ENCODE results near the gene KITLG. TPM values are rescaled to one million over a fixed set of nuclear protein-coding genes. Genes with fewer than 3 reads are reported as not detected.
"Not testable (repeated sequence)": the region's sequence is repeated elsewhere in the genome, so short reads cannot be mapped to it uniquely, and the experiment has no call there.

KITLG gene
- total RNA-seq, 2 donors from 2014 or later: 4.4 to 4.9 TPM

- no peak overlapping the region for H3K4me3 ChIP-seq
- intact Hi-C loops (cut with DNase I): no loop called here
- no peak for TF ChIP-seq CTCF (IDR thresholded peaks at IDR 0.05)
- no peak for TF ChIP-seq POLR2A (IDR thresholded peaks at IDR 0.05)
- no peak overlapping the region for H3K27ac ChIP-seq
- H3K4me1 ChIP-seq: peaks cover 39% of the 10 kb centered on the region
- no peaks in the 10 kb centered on the region for H3K27me3 ChIP-seq
- no peaks in the 10 kb centered on the region for H3K36me3 ChIP-seq (replicated peaks in 1 of 2; ENCODE audit: insufficient read depth in 1 of 2, low read depth in 2 of 2)
- WGBS, 2 donors: 0% methylated on average over 1 of the region's 1 CpG
- DNase-seq (no peak), ATAC-seq (no peak)
- H3K9me3 ChIP-seq: no peaks in the 10 kb centered on the region
Measured at GRCh38 chr12:88549929-88550328, 30.3 kb downstream of the KITLG start.

- not testable (repeated sequence) for DNase-seq, H3K27ac ChIP-seq
Measured at GRCh38 chr12:88547949-88548348, 32.3 kb downstream of the KITLG start.

GRCh38 chr12:88546853-88547252, 33.4 kb downstream of the KITLG start:
- H3K4me1 ChIP-seq: peaks cover 9% of the 10 kb centered on the region
- no peaks in the 10 kb centered on the region for H3K36me3 ChIP-seq (replicated peaks in 1 of 2; ENCODE audit: insufficient read depth in 1 of 2, low read depth in 2 of 2)
- H3K9me3 ChIP-seq: no peaks in the 10 kb centered on the region
- H3K27me3 ChIP-seq: no peaks in the 10 kb centered on the region
- intact Hi-C loops (cut with DNase I): no loop called here
- DNase-seq (no peak), ATAC-seq (no peak)
- H3K27ac ChIP-seq: no peak overlapping the region
- no peak for TF ChIP-seq POLR2A (IDR thresholded peaks at IDR 0.05)
- TF ChIP-seq CTCF (IDR thresholded peaks at IDR 0.05): no peak
- no peak overlapping the region for H3K4me3 ChIP-seq
- 10 to 12% methylated on average over 2 of the region's 2 CpGs for WGBS, 2 donors

More at GRCh38 chr12:88547949-88548348, 32.3 kb downstream of the KITLG start:
- WGBS, 2 donors: 93 to 96% methylated on average over 6 to 7 of the region's 7 CpGs
- ATAC-seq; intact Hi-C loops (cut with DNase I); H3K4me3 ChIP-seq; H3K36me3 ChIP-seq (replicated peaks in 1 of 2; ENCODE audit: insufficient read depth in 1 of 2, low read depth in 2 of 2); H3K27me3 ChIP-seq; H3K9me3 ChIP-seq: not testable (repeated sequence)
- peaks cover 20% of the 10 kb centered on the region for H3K4me1 ChIP-seq

GRCh38 chr12:88546226-88546625, 34.0 kb downstream of the KITLG start:
- WGBS, 2 donors: 75 to 87% methylated on average over 2 of the region's 2 CpGs
- Histone ChIP-seq H3K36me3 (replicated peaks in 1 of 2; ENCODE audit: insufficient read depth in 1 of 2, low read depth in 2 of 2) (no peaks in the 10 kb centered on the region), H3K27ac (no peak overlapping the region), H3K4me1 (peaks cover 9% of the 10 kb centered on the region), H3K4me3 (no peak overlapping the region), H3K9me3 (no peaks in the 10 kb centered on the region), H3K27me3 (no peaks in the 10 kb centered on the region)
- DNase-seq (no peak), ATAC-seq (no peak)
- TF ChIP-seq POLR2A (IDR thresholded peaks at IDR 0.05) (no peak), CTCF (IDR thresholded peaks at IDR 0.05) (no peak)
- intact Hi-C loops (cut with DNase I): no loop called here

GRCh38 chr12:88544991-88545980, 35.0 kb downstream of the KITLG start:
- no peak overlapping the region for H3K27ac ChIP-seq
- ATAC-seq: no peak
- no peaks in the 10 kb centered on the region for H3K9me3 ChIP-seq
- no peaks in the 10 kb centered on the region for H3K27me3 ChIP-seq
- TF ChIP-seq POLR2A (IDR thresholded peaks at IDR 0.05): no peak
- TF ChIP-seq CTCF (IDR thresholded peaks at IDR 0.05): no peak
- no peaks in the 10 kb centered on the region for H3K36me3 ChIP-seq (replicated peaks in 1 of 2; ENCODE audit: insufficient read depth in 1 of 2, low read depth in 2 of 2)
- WGBS, 2 donors: 87 to 92% methylated on average over 10 of the region's 10 CpGs
- no peak for DNase-seq
- intact Hi-C loops (cut with DNase I): no loop called here
- H3K4me3 ChIP-seq: no peak overlapping the region
- H3K4me1 ChIP-seq: peaks cover 9% of the 10 kb centered on the region
